Spleen (tissue), 13 donors: Measurements from ENCODE around the gene NELL2. TPM values are rescaled to one million over a fixed set of nuclear protein-coding genes. Genes with fewer than 3 reads are reported as not detected.

ENCODE experiments used
- DNase-seq: peaks from one replicate; pipeline ENCODE4 v3.0.0-alpha.2; 2020
- H3K27ac ChIP-seq, 8 donors: fragments of 200-600 bp; sonication (generic) in 7 of 8; 1 replicate in 4 of 8; 2 replicates in 4 of 8; pipeline versions ENCODE4 v1.5.0 to v1.8.0; 2016 to 2021; ENCODE audit warnings: inconsistent platforms in 4 of 8, mild to moderate bottlenecking in 4 of 8, moderate library complexity in 1 of 8
- H3K27me3 ChIP-seq, 7 donors: fragments of 200-600 bp; sonication (generic) in 6 of 7; replicated peaks in 1 of 7; 1 replicate in 4 of 7; 2 replicates in 3 of 7; pipeline versions ENCODE4 v1.5.0 to v1.8.0; 2016 to 2021; ENCODE audit warnings: inconsistent platforms in 3 of 7, mild to moderate bottlenecking in 1 of 7
- H3K36me3 ChIP-seq, 6 donors: fragments of 200-600 bp; sonication (generic) in 5 of 6; 1 replicate in 4 of 6; 2 replicates in 2 of 6; pipeline versions ENCODE4 v1.5.0 to v1.8.0; 2016 to 2021; ENCODE audit warnings: inconsistent platforms in 2 of 6
- H3K4me1 ChIP-seq, 6 donors: fragments of 200-600 bp; sonication (generic) in 5 of 6; 1 replicate in 3 of 6; 2 replicates in 3 of 6; pipeline versions ENCODE4 v1.5.0 to v1.8.0; 2016 to 2021; ENCODE audit warnings: inconsistent platforms in 3 of 6
- H3K4me3 ChIP-seq, 8 donors: fragments of 200-600 bp; sonication (generic) in 7 of 8; 1 replicate in 4 of 8; 2 replicates in 4 of 8; pipeline versions ENCODE4 v1.5.0 to v1.8.0; 2016 to 2021; ENCODE audit warnings: inconsistent platforms in 4 of 8, mild to moderate bottlenecking in 4 of 8, moderate library complexity in 2 of 8
- H3K9me3 ChIP-seq, 8 donors: fragments of 200-600 bp; sonication (generic) in 7 of 8; 1 replicate in 4 of 8; 2 replicates in 4 of 8; pipeline versions ENCODE4 v1.5.0 to v1.8.0; 2016 to 2021; ENCODE audit warnings: inconsistent platforms in 4 of 8
- CTCF ChIP-seq, 11 experiments: fragments of 200-600 bp in 7 of 11; fragments of 450-650 bp in 4 of 11; sonication (generic) in 4 of 11; IDR thresholded peaks in 8 of 11; conservative IDR thresholded peaks in 3 of 11; 1 replicate in 7 of 11; 2 replicates in 4 of 11; pipeline versions ENCODE4 v1.4.0 to v1.8.0; 2016 to 2021; ENCODE audit warnings: antibody characterized with exemption in 11 of 11, inconsistent platforms in 4 of 11, mild to moderate bottlenecking in 1 of 11
- POLR2A ChIP-seq, 3 donors: fragments of 450-650 bp; IDR thresholded peaks; one replicate each; pipeline ENCODE4 v1.5.1; 2017; ENCODE audit warnings: antibody characterized with exemption in 3 of 3, mild to moderate bottlenecking in 1 of 3
- POLR2AphosphoS5 ChIP-seq, 3 donors: sonication (generic); formaldehyde crosslinking; IDR thresholded peaks; one replicate each; pipeline ENCODE4 v1.5.1; 2017; ENCODE audit warnings: antibody characterized with exemption in 3 of 3
- WGBS, 5 donors: extraction: QIAGEN DNeasy Blood & Tissue Kit in 3 of 5; methylation state at CpG; one replicate each; pipeline versions ENCODE4 v1.1.5 to v1.1.7; 2013 to 2018; 5-methylcytosine and 5-hydroxymethylcytosine counted together
- intact Hi-C: fragments of 100-400 bp; cut with DNase I; formaldehyde crosslinking; loops from one replicate; pipeline ENCODE4 v1.15.0; 2023; ENCODE audit warnings: low total_unique reads
- long read RNA-seq, 2 donors: transcript quantifications; one replicate each; lab custom pipeline, GENCODE V29; 2026
- polyA plus RNA-seq, 3 donors: library from polyadenylated mRNA; stranded (reverse); fragments of 200-250 nt; gene quantifications; one replicate each; pipeline ENCODE4 v1.2.1, GENCODE V29; 2013
- total RNA-seq, 7 donors: library from RNA; depleted of rRNA in 3 of 7; stranded (reverse); fragments of >200 nt in 3 of 7; fragmentation: NEBNext Ultra II Directional in 4 of 7; extraction: Animal tissue kit (Norgen Biotek cat#: 25700) in 4 of 7; gene quantifications; one replicate each; pipeline versions ENCODE4 v1.1.0 to v1.2.1, GENCODE V29; 2016 to 2021
- donor health status: healthy with polysubstance abuse.
- donor health status: DM: no; HTN: no; CAD: no; lungs with moderate emphysema.
- donor health status: DM: no; HTN: no; CAD: no.
- donor health status: Bipolar disorder and iron deficiency.
- donor health status: healthy.
- donor health status: DM: no; HTN: no; CAD: no.
- donor health status: DM: yes; HTN: yes; CAD: no.

The NELL2 gene
- total RNA-seq (10 to 100 TPM in 3 of 7 donors, 1 to 10 TPM in 4; 5.1 to 21.8 (median 10.0) TPM), polyA plus RNA-seq (1 to 10 TPM; 1.0 to 1.9 (median 1.7) TPM)
- long read RNA-seq, donor 1, partial matches to known transcripts, result 0 of 1 reads
- long read RNA-seq, donor 1, other reads (novel, unspliced or antisense), result 0 of 1 reads
- long read RNA-seq, donor 2, result 0 reads

- peak; percentile 75 for DNase-seq
- peaks cover 0 to 74% (median 45%) of the 10 kb centered on the region in 7 donors for H3K27me3 ChIP-seq
- TF ChIP-seq POLR2A (IDR thresholded peaks at IDR 0.05) (no peak), POLR2AphosphoS5 (IDR thresholded peaks at IDR 0.05) (no peak), CTCF (IDR thresholded peaks at IDR 0.05 in 8 of 11, conservative IDR thresholded peaks at IDR 0.05 in 3 of 11) (no peak)
These were observed at the start of gene NELL2 for GRCh38 chr12:44875954-44876543. Gene NELL2 (minus strand): TSS chr12:44876315. CDS start chr12:44875869, 446 bp downstream.

GRCh38 chr12:44921736-44922135, 45.6 kb upstream of the NELL2 start:
- TF ChIP-seq POLR2AphosphoS5 (IDR thresholded peaks at IDR 0.05), result no peak
- H3K4me3 ChIP-seq, result no peak overlapping the region
- H3K9me3 ChIP-seq, result no peaks in the 10 kb centered on the region
- H3K27me3 ChIP-seq, result peaks cover 0 to 7% (median 0%) of the 10 kb centered on the region in 7 donors
- 74 to 82% (median 78%) methylated on average over 3 of the region's 3 CpGs for WGBS, 5 donors
- H3K36me3 ChIP-seq, result no peaks in the 10 kb centered on the region
- no peak for DNase-seq
- intact Hi-C loops, result loop anchor here (10.0 kb wide), 1 partner anchor 147 kb away; no protein-coding TSS in a partner anchor
- no peaks in the 10 kb centered on the region for H3K4me1 ChIP-seq
- H3K27ac ChIP-seq, result no peak overlapping the region

More at GRCh38 chr12:44875954-44876543, at the start of gene NELL2:
- peak within 1 kb of the TSS; percentile 41 to 76 (median 55) for H3K4me3 ChIP-seq
- no peak within 1 kb of the TSS for H3K27ac ChIP-seq
- H3K9me3 ChIP-seq, result peaks cover 0 to 20% (median 9%) of the 10 kb centered on the region in 8 donors
- no peaks in the 10 kb centered on the region for H3K36me3 ChIP-seq
- WGBS, 5 donors, result 0 to 1% (median 1%) methylated on average over 32 to 53 of the region's 53 CpGs
- intact Hi-C loops, result no loop called here
- peaks cover 6 to 33% (median 24%) of the 10 kb centered on the region in 6 donors for H3K4me1 ChIP-seq

GRCh38 chr12:44917141-44917540, 41.0 kb upstream of the NELL2 start:
- intact Hi-C loops, result no loop called here
- TF ChIP-seq POLR2AphosphoS5 (IDR thresholded peaks at IDR 0.05), result no peak
- no peak for TF ChIP-seq CTCF (IDR thresholded peaks at IDR 0.05 in 8 of 11, conservative IDR thresholded peaks at IDR 0.05 in 3 of 11)
- no peak for TF ChIP-seq POLR2A (IDR thresholded peaks at IDR 0.05)
- 39 to 72% (median 65%) methylated on average over 1 of the region's 1 CpG for WGBS, 5 donors

GRCh38 chr12:44915958-44916357, 39.8 kb upstream of the NELL2 start:
- no peak overlapping the region for H3K27ac ChIP-seq
- no peak for DNase-seq
- H3K27me3 ChIP-seq, result no peaks in the 10 kb centered on the region
- no peak for TF ChIP-seq POLR2AphosphoS5 (IDR thresholded peaks at IDR 0.05)
- no peak for TF ChIP-seq CTCF (IDR thresholded peaks at IDR 0.05 in 8 of 11, conservative IDR thresholded peaks at IDR 0.05 in 3 of 11)
- no peak for TF ChIP-seq POLR2A (IDR thresholded peaks at IDR 0.05)
- no peaks in the 10 kb centered on the region for H3K36me3 ChIP-seq
- intact Hi-C loops, result no loop called here
- no peak overlapping the region for H3K4me3 ChIP-seq
- H3K9me3 ChIP-seq, result no peaks in the 10 kb centered on the region
- H3K4me1 ChIP-seq, result no peaks in the 10 kb centered on the region

More at GRCh38 chr12:44917141-44917540, 41.0 kb upstream of the NELL2 start:
- Histone ChIP-seq H3K27me3 (no peaks in the 10 kb centered on the region), H3K9me3 (no peaks in the 10 kb centered on the region), H3K27ac (no peak overlapping the region), H3K36me3 (no peaks in the 10 kb centered on the region), H3K4me1 (no peaks in the 10 kb centered on the region), H3K4me3 (no peak overlapping the region)
- DNase-seq, result no peak
